Left cardiac atrium (tissue), 4 donors: Measurements from ENCODE around the gene MAB21L4. TPM values are rescaled to one million over a fixed set of nuclear protein-coding genes. Genes with fewer than 3 reads are reported as not detected.

ENCODE experiments used
- ATAC-seq, 2 donors: fragments of 200-7000 bp; cut with Tn5 transposase; one replicate each; pipeline ENCODE4 v1.9.1; 2020; ENCODE audit warnings: mild to moderate bottlenecking in 2 of 2, moderate library complexity in 2 of 2
- DNase-seq: peaks from one replicate; pipeline ENCODE4 v3.0.0-alpha.2; 2020
- intact Hi-C, 2 donors: fragments of 100-400 bp; cut with DNase I; formaldehyde crosslinking; loops; one replicate each; pipeline versions ENCODE4 v1.14.1 to v1.15.1; 2022 to 2023
- long read RNA-seq: library from polyadenylated mRNA; unstranded; transcript quantifications from one replicate; pipeline ENCODE4 v2.0.0, GENCODE V29; 2021
- total RNA-seq, 2 donors: library from RNA; stranded (reverse); fragmentation: NEBNext Ultra II Directional; extraction: Animal tissue kit (Norgen Biotek cat#: 25700); gene quantifications; one replicate each; pipeline ENCODE4 v1.2.1, GENCODE V29; 2021
- donor health status: DM: no; HTN: yes; CAD: no.
- donor health status: DM: no; HTN: yes; CAD: no; lungs with severe emphysema.
- donor health status: DM: yes; HTN: yes; CAD: no.
- donor health status: Dilated cardiomyopathy.

Gene MAB21L4
- total RNA-seq, result not detected
- long read RNA-seq, result 0 reads

DNA sequence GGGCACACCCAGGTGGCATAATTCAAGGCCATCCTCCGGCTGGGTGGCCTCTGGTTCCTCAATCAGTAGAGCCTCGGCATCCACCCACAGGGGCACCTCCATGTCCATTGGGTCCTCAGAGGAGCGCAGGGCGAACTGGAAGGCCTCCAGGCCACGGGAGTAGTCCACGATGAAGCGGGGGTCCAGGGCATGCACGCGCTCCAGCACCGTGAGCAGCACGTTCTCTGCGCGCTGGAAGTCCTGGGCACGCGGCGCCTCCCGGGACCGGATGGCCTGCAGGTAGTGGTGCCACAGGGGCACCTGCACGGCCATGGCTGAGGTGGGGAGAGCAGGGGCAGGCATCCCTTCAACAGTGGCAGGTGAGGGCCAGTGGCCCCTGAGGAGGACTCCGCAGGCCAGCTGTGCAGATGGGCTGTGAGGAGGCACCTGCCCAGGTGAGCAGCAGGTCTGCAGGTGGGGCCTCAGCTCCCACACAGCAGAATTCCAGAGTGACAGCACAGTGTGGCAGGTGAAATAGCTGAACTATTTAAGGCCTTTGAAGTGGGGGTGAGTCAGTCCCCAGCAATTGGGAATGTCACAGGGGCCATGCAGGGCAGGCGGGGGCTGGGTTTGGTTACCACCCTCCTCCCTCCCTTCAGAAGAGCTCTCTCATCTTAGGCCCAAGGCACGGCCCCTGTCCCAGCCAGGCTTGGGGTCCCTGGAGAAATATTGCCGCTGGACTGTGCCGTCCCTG is at the start of gene MAB21L4:
TSS of gene MAB21L4 (minus strand) at position 501 of the 733 bp plus-strand sequence. CDS start at position 342, 159 bp downstream.
- no peak for ATAC-seq
- no peak for DNase-seq
- intact Hi-C loops, result no loop called here

DNA sequence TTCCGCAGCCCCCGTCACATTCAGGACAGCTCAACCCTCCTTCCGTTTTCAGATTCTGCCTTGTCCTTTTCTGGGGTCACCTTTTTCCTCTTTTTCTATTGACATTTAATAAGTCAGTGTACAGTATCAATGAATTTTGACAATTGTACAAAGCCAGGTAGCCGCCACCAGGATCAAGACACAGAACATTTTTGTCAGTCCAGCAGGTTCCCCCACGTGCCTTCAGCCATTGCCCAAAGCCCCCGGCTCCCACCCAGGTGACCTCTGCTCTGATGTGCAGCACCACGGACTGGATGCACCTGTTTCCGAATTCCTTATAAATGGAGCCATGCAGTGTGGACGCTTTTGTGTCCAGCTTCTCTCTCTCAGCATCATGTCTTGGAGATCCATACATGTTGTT is 40.1 kb upstream of the MAB21L4 start:
- intact Hi-C loops, result no loop called here
- ATAC-seq (no peak), DNase-seq (no peak)

- DNase-seq (no peak), ATAC-seq (no peak)
- intact Hi-C loops, result no loop called here
Observed at GRCh38 chr2:240935103-240935876, 39.3 kb upstream of the MAB21L4 start.

DNA sequence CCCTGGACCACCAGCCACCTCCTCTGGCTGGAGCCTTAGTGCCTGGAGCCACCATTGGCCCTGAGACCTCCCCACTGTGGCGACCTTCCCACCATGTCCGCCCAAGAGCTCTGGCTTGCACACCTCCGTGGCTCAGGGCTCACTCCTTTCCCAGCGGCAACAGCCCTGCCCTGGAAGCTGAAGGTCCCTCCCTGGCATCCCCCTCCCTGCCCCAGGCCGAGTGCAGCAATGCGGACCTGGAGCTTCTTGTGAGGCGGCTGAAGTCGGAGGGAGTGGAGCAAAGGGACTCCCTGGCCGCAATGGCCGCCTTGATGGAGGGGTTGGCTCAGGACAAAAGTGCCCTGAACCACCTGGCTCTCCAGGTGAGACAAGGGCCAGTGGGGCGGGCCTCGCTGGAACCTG is 38.7 kb upstream of the MAB21L4 start:
- ATAC-seq (no peak), DNase-seq (no peak)
- intact Hi-C loops, result no loop called here

DNA sequence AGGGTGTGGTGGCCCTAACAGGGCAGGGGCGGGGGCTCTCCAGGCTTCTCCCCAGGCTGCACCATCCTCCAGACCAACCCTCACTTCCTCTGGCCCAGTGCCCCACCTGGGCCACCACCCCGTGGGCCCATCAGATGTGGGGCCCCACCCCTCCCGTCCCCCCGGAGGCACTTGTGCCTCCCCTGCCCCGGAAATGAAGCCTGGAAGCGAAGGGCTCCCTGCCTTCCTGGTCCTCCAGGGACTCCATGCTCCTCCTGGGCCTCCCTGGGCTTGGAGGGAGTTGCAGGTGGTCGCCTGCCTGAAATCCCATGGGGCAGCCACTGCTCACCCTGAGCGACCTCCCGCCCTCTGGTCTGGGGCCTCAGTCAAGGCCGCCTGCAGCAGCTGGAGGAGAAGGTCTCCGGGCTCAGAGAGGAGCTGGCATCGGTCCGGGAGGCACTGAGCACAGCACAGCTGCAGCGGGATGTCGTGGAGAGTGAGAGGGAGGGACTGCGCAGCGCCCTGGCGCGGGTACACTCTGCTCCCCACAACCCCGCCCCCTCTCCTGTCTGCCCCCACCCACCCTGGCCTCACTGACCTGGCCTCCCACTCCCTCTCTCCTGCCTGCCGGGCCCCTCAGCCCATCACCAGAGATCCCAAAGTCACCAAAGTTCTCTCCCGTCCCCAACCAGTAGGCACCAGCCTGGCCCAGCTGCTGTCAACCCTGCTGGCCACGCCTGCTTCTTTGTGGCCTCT is 38.2 kb upstream of the MAB21L4 start:
- intact Hi-C loops, result no loop called here
- ATAC-seq, result no peak
- DNase-seq, result no peak

- intact Hi-C loops, result no loop called here
Observed at GRCh38 chr2:240933048-240933965, 37.4 kb upstream of the MAB21L4 start.

GRCh38 chr2:240932724-240933047 is 36.7 kb upstream of the MAB21L4 start:
- no peak for DNase-seq
- ATAC-seq, result no peak
- intact Hi-C loops, result no loop called here

More at GRCh38 chr2:240933048-240933965, 37.4 kb upstream of the MAB21L4 start:
- no peak for ATAC-seq
- DNase-seq, result no peak

DNA sequence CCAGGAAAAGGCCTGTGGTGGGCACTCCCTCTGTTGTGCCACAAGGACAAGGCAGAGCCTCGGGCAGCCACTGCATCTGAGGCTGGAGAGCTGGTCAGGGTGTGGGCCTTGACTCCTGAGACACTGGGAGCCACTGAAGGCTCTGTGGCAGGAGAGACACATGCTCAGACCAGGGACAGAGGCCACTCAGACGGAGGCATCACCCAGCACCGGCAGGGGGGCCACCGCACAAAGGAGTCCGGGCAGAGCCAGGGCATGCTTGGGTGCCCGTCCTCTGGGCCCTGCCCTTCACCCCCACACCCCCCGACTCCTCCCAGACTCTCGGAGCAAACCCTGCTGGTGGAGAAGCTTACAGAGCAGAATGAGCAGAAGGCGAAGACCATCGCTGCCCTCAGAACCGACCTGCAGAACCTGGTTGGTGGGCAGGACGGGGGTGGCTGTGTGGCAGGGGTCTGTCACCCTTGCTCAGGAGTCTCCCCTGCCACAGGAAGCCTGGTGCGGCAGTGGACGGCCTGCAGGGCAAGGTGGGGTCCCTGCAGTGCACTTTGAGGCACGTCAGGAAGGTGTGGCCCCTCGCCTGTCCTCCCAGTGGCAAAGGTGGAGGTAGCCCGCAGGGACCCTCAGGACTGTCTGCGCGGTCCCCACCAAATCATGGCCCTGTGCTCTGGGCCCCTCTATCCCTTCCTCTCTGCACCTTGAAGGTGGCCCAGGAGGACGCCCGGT is 36.2 kb upstream of the MAB21L4 start:
- intact Hi-C loops, result no loop called here
- ATAC-seq (no peak), DNase-seq (no peak)

- intact Hi-C loops, result no loop called here
- DNase-seq, result no peak
- ATAC-seq, result no peak
Observed at GRCh38 chr2:240931319-240931949, 35.5 kb upstream of the MAB21L4 start.

DNA sequence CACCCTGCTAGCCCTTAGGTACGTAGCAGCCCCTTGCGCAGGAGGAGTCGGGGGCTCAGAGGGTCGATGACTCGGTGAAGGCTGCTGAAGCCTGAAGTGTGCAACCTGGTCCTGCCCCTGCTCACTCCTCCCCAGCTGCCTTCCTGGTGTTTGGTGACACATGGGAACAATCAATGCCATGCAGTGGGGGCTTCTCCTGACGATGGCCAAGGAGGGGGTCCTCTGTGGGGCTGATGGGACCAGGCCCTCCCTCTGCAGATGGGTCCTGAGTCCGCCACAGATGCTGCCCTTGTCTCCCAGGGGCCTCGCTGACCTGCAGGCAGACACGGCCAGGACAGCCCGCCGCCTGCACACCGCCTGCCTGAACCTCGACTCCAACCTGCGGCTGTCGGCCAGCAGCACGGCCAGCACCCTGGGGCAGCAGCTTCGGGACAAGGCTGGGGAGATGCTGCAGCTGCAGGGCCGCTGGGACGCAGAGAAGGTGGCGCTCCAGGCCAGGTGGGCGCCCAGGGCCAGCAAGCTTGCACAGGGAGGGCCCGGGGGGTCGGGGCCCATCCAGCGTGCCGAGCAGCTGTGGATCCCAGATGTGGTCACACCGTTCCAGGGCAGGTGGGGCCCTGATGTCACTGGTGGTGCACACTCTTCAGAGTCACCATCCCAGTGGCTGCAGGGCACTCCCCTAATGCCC is 34.8 kb upstream of the MAB21L4 start:
- DNase-seq (no peak), ATAC-seq (no peak)

GRCh38 chr2:240930096-240930630 is 34.2 kb upstream of the MAB21L4 start:
- DNase-seq (no peak), ATAC-seq (no peak)
- intact Hi-C loops, result no loop called here

More for the DNA sequence above, 34.8 kb upstream of the MAB21L4 start:
- intact Hi-C loops, result no loop called here

GRCh38 chr2:240929364-240930095 is 33.6 kb upstream of the MAB21L4 start:
- DNase-seq (peak; percentile 19), ATAC-seq (no peak)
- intact Hi-C loops, result no loop called here

GRCh38 chr2:240928476-240929363 is 32.8 kb upstream of the MAB21L4 start:
- ATAC-seq (no peak), DNase-seq (peak; percentile 20)
- intact Hi-C loops, result no loop called here

DNA sequence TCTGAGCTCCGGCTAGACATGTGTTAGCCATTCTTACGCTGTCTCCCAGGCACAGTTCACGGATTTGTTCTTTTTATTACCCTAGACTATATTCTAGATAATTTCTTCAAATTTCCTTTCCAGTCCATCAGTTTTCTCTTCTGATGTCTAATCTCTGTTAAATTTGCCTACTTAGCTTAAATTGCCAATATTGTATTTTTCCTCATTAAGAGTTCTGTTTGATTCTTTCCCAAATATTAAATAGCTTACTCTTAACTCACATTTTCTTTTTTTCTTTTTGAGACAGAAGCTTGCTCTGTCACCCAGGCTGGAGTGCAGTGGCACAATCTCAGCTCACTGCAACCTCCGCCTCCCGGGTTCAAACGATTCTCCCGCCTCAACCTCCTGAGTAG is 31.4 kb upstream of the MAB21L4 start:
- DNase-seq (peak; percentile 8), ATAC-seq (no peak)
- intact Hi-C loops, result no loop called here
